Choroid plexus epithelial cell (primary cell): ENCODE measurements around the gene NACAD.

Experiments used
- DNase-seq: peaks from one replicate; pipeline ENCODE4 v3.0.0-alpha.2; 2010; ENCODE audit warnings: low read depth
- H3K4me3 ChIP-seq: 2 replicates; pipeline ENCODE4 v1.5.1; 2011; ENCODE audit warnings: low read depth, mild to moderate bottlenecking, control low read depth, low read length, moderate library complexity
- TF ChIP-seq, protein P1 (sequence below): conservative IDR thresholded peaks from 2 replicates; pipeline ENCODE4 v1.5.1; 2011; ENCODE audit warnings: low read depth, mild to moderate bottlenecking, control low read depth, inconsistent platforms, low read length, moderate library complexity

The NACAD gene

DNA sequence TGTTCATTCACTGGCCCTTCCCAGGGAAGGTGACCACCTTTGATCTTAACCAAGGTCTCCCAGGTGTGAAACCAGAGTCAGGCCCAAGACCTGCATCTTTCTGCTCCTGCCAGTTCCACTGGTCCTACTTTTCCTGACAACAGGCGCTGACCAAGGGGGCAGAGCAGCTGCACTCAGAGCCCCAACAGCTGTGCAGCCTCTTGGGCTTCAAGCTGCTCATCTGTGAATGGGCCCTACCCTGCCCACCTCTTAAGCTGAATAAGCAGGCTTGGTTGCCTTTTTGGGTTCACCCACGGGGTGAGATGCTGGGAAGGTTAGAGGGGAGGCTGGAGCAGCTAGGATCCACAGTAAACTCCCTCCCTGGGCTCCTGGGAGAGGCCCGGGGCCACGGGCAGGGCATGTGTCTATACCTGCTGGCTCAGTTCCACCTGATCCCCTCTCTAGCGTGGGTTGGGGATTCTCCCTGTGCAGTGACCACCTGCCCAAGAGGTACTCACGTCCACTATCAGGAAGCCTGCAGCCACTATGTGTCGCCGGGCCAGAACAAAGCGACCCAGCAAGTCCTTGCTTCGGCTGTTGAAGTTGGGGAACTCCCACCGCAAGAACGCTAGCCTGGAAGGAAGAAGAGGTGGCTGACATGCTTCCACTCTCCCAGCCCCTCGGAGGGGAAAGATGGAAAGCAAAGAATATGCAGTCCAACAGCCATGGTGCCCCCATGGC is 12.2 kb upstream of the NACAD start:
- no peak for DNase-seq
- no peak overlapping the region for H3K4me3 ChIP-seq
- TF ChIP-seq, protein P1, sequence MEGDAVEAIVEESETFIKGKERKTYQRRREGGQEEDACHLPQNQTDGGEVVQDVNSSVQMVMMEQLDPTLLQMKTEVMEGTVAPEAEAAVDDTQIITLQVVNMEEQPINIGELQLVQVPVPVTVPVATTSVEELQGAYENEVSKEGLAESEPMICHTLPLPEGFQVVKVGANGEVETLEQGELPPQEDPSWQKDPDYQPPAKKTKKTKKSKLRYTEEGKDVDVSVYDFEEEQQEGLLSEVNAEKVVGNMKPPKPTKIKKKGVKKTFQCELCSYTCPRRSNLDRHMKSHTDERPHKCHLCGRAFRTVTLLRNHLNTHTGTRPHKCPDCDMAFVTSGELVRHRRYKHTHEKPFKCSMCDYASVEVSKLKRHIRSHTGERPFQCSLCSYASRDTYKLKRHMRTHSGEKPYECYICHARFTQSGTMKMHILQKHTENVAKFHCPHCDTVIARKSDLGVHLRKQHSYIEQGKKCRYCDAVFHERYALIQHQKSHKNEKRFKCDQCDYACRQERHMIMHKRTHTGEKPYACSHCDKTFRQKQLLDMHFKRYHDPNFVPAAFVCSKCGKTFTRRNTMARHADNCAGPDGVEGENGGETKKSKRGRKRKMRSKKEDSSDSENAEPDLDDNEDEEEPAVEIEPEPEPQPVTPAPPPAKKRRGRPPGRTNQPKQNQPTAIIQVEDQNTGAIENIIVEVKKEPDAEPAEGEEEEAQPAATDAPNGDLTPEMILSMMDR, result no peak

DNA sequence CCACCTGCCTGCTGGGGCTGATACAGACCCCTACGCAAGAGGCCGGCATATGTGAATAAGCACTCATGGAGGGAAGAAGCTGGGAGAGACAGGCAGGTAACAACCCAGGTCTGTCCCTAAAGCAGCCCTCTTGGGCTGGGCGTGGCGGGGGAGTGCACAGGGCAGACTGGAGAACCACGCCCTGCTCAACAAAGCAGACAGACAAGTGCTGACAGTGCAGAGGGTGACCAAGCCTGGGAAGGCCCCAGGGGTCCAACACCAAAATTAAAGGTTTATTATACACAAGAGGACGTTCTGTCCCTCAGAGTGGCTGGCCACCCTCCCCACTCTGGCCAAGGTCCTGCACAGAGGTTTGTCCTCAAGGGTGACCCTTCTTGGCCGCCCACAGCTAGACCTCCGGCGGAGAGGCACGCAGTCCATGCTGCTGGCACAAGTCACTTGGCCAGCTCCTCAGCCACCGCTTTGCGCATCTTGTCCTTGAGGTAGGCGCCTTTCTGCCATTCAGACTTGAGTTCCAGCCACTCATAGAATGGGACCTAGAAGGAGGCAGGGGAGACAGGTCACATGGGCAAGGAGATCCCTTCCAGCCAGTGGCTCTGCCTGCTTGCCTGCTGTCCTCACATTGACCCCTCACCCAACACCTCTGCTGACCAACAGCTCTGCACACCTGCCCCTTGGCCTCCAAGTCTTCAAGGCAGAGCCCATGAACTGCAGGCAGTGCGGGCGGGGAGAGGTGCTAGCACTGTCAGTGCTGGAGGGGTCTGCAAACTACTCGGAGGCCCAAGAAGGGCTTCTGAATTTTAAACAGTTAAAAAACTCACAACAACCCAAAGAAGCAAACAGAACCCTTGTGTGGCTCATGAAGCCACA is 11.4 kb upstream of the NACAD start:
- TF ChIP-seq, protein P1, result no peak
- no peak overlapping the region for H3K4me3 ChIP-seq
- no peak for DNase-seq

DNA sequence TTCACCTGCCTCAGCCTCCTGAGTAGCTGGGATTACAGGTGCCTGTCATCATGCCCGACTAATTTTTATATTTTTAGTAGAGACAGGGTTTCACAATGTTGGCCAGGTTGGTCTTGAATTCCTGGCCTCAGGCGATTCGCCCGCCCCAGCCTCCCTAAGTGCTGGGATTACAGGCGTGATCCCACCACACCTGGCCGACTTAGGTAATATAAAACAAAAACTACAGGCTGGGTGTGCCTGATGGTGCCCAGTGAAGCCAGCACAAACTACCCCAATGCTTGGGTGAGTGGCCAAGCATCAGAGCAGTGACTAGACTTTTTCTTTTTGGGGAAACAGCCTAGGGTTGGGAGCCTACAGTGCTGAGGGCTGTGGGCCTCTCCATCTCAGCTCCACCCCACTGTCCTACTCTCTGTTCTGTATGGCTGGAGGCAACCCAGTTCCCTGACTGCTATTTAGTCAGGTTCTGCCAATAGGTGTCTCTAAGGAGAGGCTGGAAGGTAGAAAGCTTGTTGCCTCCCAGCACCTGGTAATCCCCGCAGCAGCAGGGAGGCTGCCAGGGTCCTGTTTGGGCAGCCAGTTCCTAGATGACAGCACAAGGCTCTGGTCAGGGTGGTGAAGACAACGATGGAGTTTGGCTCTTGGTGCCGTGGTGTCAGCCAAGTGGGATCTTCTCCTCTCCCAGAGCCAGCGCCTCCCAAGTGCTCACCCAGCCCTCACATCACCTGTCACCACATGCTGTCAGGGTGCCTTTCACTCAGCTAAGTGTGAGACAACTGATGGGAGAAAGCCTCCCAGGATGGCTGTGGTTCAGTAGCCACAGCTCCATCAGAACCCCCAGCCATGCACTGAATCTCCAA is 10.4 kb upstream of the NACAD start:
- H3K4me3 ChIP-seq, result no peak overlapping the region
- TF ChIP-seq, protein P1, result no peak
- no peak for DNase-seq

DNA sequence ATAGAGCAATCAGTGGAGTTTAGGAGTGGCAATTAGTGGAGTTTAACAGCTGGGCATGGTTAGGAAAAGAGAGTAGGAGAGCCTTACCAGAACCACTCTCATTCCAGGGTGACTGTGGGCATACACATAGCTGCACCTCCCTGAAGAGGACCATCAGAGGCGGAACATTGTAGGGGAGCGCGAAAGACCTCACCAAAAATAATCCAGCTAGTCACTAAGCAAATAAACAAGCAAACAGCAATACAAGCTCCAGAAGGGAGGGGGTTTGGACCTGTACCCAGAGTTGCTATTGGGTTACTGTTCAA is 4.1 kb upstream of the NACAD start:
- TF ChIP-seq, protein P1, result no peak
- H3K4me3 ChIP-seq, result no peak overlapping the region
- DNase-seq, result no peak

DNA sequence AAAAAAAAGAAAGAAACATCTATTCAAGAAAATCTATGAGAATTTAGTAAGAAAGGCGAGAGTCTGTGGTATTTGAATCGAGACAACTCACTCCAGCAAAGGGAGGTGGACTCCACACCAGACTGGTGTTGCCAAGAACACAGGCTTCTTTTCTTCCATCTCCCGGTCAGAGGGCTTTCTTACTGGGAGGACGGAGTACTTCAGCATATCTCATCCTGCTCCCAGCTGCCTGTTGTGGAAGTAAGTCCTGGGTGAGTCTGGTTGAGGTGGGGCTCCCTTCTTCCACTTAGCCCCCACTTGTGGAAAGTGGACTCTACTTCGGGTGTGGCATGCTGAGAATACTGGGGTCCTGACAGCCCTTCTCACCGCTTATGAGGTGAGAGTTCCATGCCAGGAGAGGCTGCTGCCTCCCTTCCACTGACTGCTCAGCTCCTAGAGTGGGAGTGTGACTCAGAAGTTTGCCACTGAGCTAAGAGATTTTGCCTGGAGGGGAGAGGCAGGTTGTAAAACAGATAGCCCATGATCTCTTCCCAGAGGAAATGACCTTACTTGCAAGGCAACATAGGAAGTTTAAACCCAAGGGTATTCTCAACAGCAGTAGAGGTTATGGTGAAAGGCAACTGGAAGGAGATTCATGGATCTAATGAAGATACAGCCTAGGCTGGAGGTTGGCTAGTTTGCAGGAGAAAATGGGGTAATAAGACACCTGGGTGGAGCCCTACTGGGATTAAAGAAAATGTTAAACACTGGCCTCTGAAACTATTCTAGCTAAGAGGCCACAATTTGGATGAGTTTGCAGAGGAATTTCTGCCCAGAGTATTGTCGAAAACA is 3.5 kb upstream of the NACAD start:
- TF ChIP-seq, protein P1, result no peak
- no peak overlapping the region for H3K4me3 ChIP-seq
- DNase-seq, result no peak

DNA sequence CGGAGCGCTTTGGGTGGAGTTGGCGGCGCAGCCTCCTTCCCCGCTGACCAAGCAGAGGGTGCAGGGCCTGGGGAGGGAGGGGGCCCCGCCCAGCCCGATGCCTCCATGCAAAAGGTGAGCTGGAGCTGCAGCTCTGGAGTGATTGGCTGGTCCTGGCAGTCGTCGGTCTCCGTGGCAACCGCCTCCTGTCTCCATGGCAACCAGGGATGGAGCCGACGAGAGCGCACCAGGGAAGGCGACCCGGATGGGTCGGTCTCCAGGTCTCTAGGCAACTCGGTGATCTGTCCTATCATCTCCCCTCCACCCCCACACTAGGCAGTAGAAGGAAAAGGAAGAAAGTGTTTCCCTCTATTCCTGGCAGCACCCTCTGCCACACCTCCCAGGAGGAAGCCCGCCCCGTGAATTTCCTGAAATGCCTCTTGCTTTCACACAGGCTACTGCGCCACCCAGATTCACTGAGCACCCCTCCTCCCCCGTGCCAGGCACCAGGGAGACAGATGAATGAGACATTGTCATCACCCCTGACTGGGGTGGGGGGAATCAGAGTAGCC is 647 bp upstream of the NACAD start:
- TF ChIP-seq, protein P1, result no peak
- DNase-seq, result peak; percentile 49
- peak overlapping the region; percentile 55 for H3K4me3 ChIP-seq
